A673 (cell line): ENCODE results near the gene HERC4. TPM values are rescaled to one million over a fixed set of nuclear protein-coding genes. Genes with fewer than 3 reads are reported as not detected.

Experiments
- BruUV-seq: library from RNA; stranded (reverse); fragments of 400-500 nt; replicated peaks from 2 replicates; lab custom pipeline; 2021; lab: Mats Ljungman, UMichigan
- CTCF ChIA-PET: fragments of 300-600 bp; sonication (Branson Sonifier 250); formaldehyde crosslinking; loops from one replicate; lab custom pipeline; 2022; ENCODE audit warnings: antibody characterized with exemption; lab: Charles Lee
- POLR2A ChIA-PET: fragments of 300-600 bp; sonication (Branson Sonifier 250); formaldehyde crosslinking; loops from one replicate; lab custom pipeline; 2022; ENCODE audit warnings: antibody characterized with exemption; ENCODE audit not compliant: low non-redundant PET; lab: Charles Lee
- DNase-seq: peaks from one replicate; pipeline ENCODE4 v3.0.0-alpha.2; 2015; ENCODE audit warnings: low spot score
- H3K27ac ChIP-seq: fragments of 200-600 bp; sonication (generic); 2 replicates; pipeline ENCODE4 v1.5.1; 2016; ENCODE audit warnings: mixed run types, low read depth, mild to moderate bottlenecking, mixed read lengths, antibody characterized with exemption, low read length; ENCODE audit not compliant: poor library complexity, severe bottlenecking
- H3K27me3 ChIP-seq: fragments of 200-600 bp; sonication (generic); replicated peaks from 2 replicates; pipeline ENCODE4 v1.6.1; 2017; ENCODE audit warnings: mixed run types, low read depth, mild to moderate bottlenecking, mixed read lengths, antibody characterized with exemption, low read length; ENCODE audit not compliant: insufficient read depth, poor library complexity
- H3K36me3 ChIP-seq: fragments of 200-600 bp; sonication (generic); 2 replicates; pipeline ENCODE4 v1.6.1; 2016; ENCODE audit warnings: mixed run types, mild to moderate bottlenecking, mixed read lengths, antibody characterized with exemption, low read length; ENCODE audit not compliant: insufficient read depth, poor library complexity, severe bottlenecking
- H3K4me1 ChIP-seq: fragments of 200-600 bp; sonication (generic); 2 replicates; pipeline ENCODE4 v1.6.1; 2017; ENCODE audit warnings: mixed run types, mild to moderate bottlenecking, mixed read lengths, antibody characterized with exemption, low read length; ENCODE audit not compliant: insufficient read depth, poor library complexity, severe bottlenecking
- H3K4me3 ChIP-seq: fragments of 200-600 bp; sonication (generic); 2 replicates; pipeline ENCODE4 v1.5.1; 2016; ENCODE audit warnings: low read depth, mixed run types, mild to moderate bottlenecking, mixed read lengths, low read length; ENCODE audit not compliant: poor library complexity, severe bottlenecking
- H3K9me3 ChIP-seq: fragments of 200-600 bp; sonication (generic); 2 replicates; pipeline ENCODE4 v1.6.1; 2016; ENCODE audit warnings: mixed run types, low read depth, mild to moderate bottlenecking, mixed read lengths, antibody characterized with exemption, low read length; ENCODE audit not compliant: poor library complexity, severe bottlenecking
- CTCF ChIP-seq: fragments of 300-800, 200-600 bp; sonication (generic); conservative IDR thresholded peaks from 2 replicates; pipeline ENCODE4 v1.5.1; 2017; ENCODE audit warnings: low read depth, mild to moderate bottlenecking, antibody characterized with exemption, low read length, moderate library complexity, mixed read lengths
- EZH2 ChIP-seq: fragments of 200-600 bp; sonication (generic); IDR thresholded peaks from 2 replicates; pipeline ENCODE4 v1.6.1; 2017; ENCODE audit warnings: borderline replicate concordance, low read depth, mild to moderate bottlenecking, mixed read lengths, antibody characterized with exemption, low read length; ENCODE audit not compliant: poor library complexity, severe bottlenecking
- intact Hi-C: fragments of 100-400 bp; cut with micrococcal nuclease; formaldehyde crosslinking; loops from one replicate; pipeline ENCODE4 v1.10.0; 2022; ENCODE audit not compliant: unreplicated experiment
- total RNA-seq: library from RNA; stranded (reverse); gene quantifications from 2 replicates; pipeline ENCODE4 v1.2.3, GENCODE V29; 2021

Gene HERC4
- total RNA-seq, 1 experiment from 2014 or later = 52.2 TPM

- no peaks in the 10 kb centered on the region for H3K27me3 ChIP-seq
- H3K4me1 ChIP-seq = no peaks in the 10 kb centered on the region
- H3K9me3 ChIP-seq = no peaks in the 10 kb centered on the region
- no peak overlapping the region for H3K4me3 ChIP-seq
- no peak for DNase-seq
- ChIA-PET POLR2A (no interaction called here), CTCF (no interaction called here)
- TF ChIP-seq CTCF (no peak), EZH2 (no peak)
- intact Hi-C loops = no loop called here
- no TSS peak for BruUV-seq
- H3K36me3 ChIP-seq = peaks cover 11% of the 10 kb centered on the region
- H3K27ac ChIP-seq = no peak overlapping the region
These were observed 140.7 kb downstream of the HERC4 start for GRCh38 chr10:67934336-67934735.

GRCh38 chr10:67933199-67933598, 141.9 kb downstream of the HERC4 start:
- ChIA-PET POLR2A (no interaction called here), CTCF (no interaction called here)
- Histone ChIP-seq H3K36me3 (peaks cover 14% of the 10 kb centered on the region), H3K4me1 (no peaks in the 10 kb centered on the region), H3K9me3 (no peaks in the 10 kb centered on the region), H3K27me3 (no peaks in the 10 kb centered on the region), H3K27ac (no peak overlapping the region), H3K4me3 (no peak overlapping the region)
- TF ChIP-seq EZH2 = no peak
- TF ChIP-seq CTCF = no peak
- intact Hi-C loops = no loop called here
- no TSS peak for BruUV-seq
- no peak for DNase-seq

GRCh38 chr10:67926951-67927350, 148.1 kb downstream of the HERC4 start:
- DNase-seq = no peak
- no peak overlapping the region for H3K4me3 ChIP-seq
- H3K9me3 ChIP-seq = no peaks in the 10 kb centered on the region
- no peaks in the 10 kb centered on the region for H3K4me1 ChIP-seq
- no peaks in the 10 kb centered on the region for H3K27me3 ChIP-seq
- peaks cover 6% of the 10 kb centered on the region for H3K36me3 ChIP-seq
- CTCF ChIA-PET = no interaction called here
- POLR2A ChIA-PET = no interaction called here
- no TSS peak for BruUV-seq
- TF ChIP-seq EZH2 (no peak), CTCF (no peak)
- intact Hi-C loops = no loop called here
- no peak overlapping the region for H3K27ac ChIP-seq
